OCI-LY7 (cell line): ENCODE results near the gene FOXP1.

ENCODE experiments used
- CTCF ChIP-seq: fragments of 200-600 bp; sonication (generic); conservative IDR thresholded peaks from 2 replicates; pipeline ENCODE4 v1.5.1; 2014; ENCODE audit warnings: mild to moderate bottlenecking, antibody characterized with exemption, low read length, moderate library complexity, mixed read lengths
- EZH2phosphoT487 ChIP-seq: fragments of 200-600 bp; sonication (generic); IDR thresholded peaks from 2 replicates; pipeline ENCODE4 v1.6.1; 2018; ENCODE audit warnings: low read depth, borderline replicate concordance, mild to moderate bottlenecking, mixed run types, antibody characterized with exemption, low read length, moderate library complexity, mixed read lengths

GRCh38 chr3:71260782-71261181, 322.7 kb downstream of the FOXP1 start:
- no peak for TF ChIP-seq CTCF
- no peak for TF ChIP-seq EZH2phosphoT487
